Mesendoderm (in vitro differentiated cells): ENCODE results near the gene AKR1E2.
A peak's percentile ranks its signal among the peaks of the same experiment; 100 is the strongest.

Experiments used
- DNase-seq: peaks from one replicate; pipeline ENCODE4 v3.0.0; 2013
- H2AK5ac ChIP-seq: 2 replicates; pipeline ENCODE4 v1.6.1; 2013; ENCODE audit warnings: low read length, inconsistent platforms
- H2BK120ac ChIP-seq: 2 replicates; pipeline ENCODE4 v1.6.1; 2013; ENCODE audit warnings: low read depth, mild to moderate bottlenecking, low read length, moderate library complexity, mixed read lengths
- H2BK15ac ChIP-seq: replicated peaks from 2 replicates; pipeline ENCODE4 v1.6.1; 2013; ENCODE audit warnings: low read depth, mild to moderate bottlenecking, moderate library complexity
- H2BK5ac ChIP-seq: 2 replicates; pipeline ENCODE4 v1.6.1; 2013; ENCODE audit warnings: low read length, inconsistent platforms
- H3K18ac ChIP-seq: 2 replicates; pipeline ENCODE4 v1.6.1; 2013; ENCODE audit warnings: mild to moderate bottlenecking, low read length, mixed read lengths
- H3K23ac ChIP-seq: one replicate; pipeline ENCODE4 v1.6.1; 2013; ENCODE audit warnings: low read length
- H3K27ac ChIP-seq: 2 replicates; pipeline ENCODE4 v1.5.1; 2013; ENCODE audit warnings: low read depth, mild to moderate bottlenecking, inconsistent platforms, low read length, moderate library complexity
- H3K27me3 ChIP-seq: 2 replicates; pipeline ENCODE4 v1.6.1; 2013; ENCODE audit warnings: low read length, control low read depth, mild to moderate bottlenecking, inconsistent platforms; ENCODE audit not compliant: insufficient read depth, poor library complexity
- H3K36me3 ChIP-seq: 2 replicates; pipeline ENCODE4 v1.6.1; 2013; ENCODE audit warnings: low read length, inconsistent platforms; ENCODE audit not compliant: control insufficient read depth, insufficient read depth
- H3K4ac ChIP-seq: one replicate; pipeline ENCODE4 v1.6.1; 2013; ENCODE audit warnings: low read depth, mild to moderate bottlenecking, low read length, moderate library complexity
- H3K4me1 ChIP-seq: 2 replicates; pipeline ENCODE4 v1.6.1; 2013; ENCODE audit warnings: low read depth, low read length, inconsistent platforms; ENCODE audit not compliant: control insufficient read depth
- H3K4me2 ChIP-seq: 2 replicates; pipeline ENCODE4 v1.6.1; 2013; ENCODE audit warnings: low read length
- H3K4me3 ChIP-seq: 2 replicates; pipeline ENCODE4 v1.5.1; 2013; ENCODE audit warnings: mild to moderate bottlenecking, low read length
- H3K56ac ChIP-seq: one replicate; pipeline ENCODE4 v1.6.1; 2013; ENCODE audit warnings: low read length
- H3K79me1 ChIP-seq: 2 replicates; pipeline ENCODE4 v1.6.1; 2013; ENCODE audit warnings: low read length, inconsistent platforms
- H3K79me2 ChIP-seq: 2 replicates; pipeline ENCODE4 v1.6.1; 2013; ENCODE audit warnings: mild to moderate bottlenecking, low read length; ENCODE audit not compliant: control insufficient read depth, insufficient read depth
- H3K9ac ChIP-seq: 2 replicates; pipeline ENCODE4 v1.6.1; 2013; ENCODE audit warnings: low read length, inconsistent platforms
- H4K5ac ChIP-seq: one replicate; pipeline ENCODE4 v1.6.1; 2013; ENCODE audit warnings: low read length
- H4K8ac ChIP-seq: one replicate; pipeline ENCODE4 v1.6.1; 2013; ENCODE audit warnings: low read depth, mild to moderate bottlenecking, control low read depth, low read length, moderate library complexity
- WGBS: extraction: QIAGEN DNeasy Blood & Tissue Kit; methylation state at CpG from one replicate; pipeline ENCODE4 v1.1.7; 2013; ENCODE audit warnings: low lambda C conversion rate, missing lambda C conversion rate; ENCODE audit not compliant: insufficient coverage; ENCODE audit errors: extremely low coverage; 5-methylcytosine and 5-hydroxymethylcytosine counted together

AKR1E2 gene

DNA sequence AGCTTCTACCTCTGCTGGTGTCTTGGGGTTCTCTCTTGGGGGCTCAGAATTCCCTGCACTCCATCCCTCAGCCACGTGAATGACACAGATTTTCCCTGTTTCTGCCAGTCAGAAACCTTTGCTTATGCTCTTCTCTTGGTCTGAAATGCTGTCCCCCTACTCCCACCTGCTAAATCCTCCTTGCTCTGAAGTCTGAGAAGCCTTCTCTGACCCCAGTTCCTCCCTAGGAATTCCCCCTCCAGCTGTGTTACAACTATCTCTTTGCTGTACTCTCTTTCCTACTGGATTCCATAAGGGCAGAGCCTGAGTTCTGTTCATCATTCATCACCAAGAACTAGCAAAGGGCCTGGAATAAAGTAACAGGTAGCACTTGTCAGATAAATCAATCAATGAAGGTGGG lies 33.6 kb upstream of the AKR1E2 start:
- H3K4ac ChIP-seq: no peak overlapping the region
- H3K23ac ChIP-seq: no peak overlapping the region
- no peak overlapping the region for H4K5ac ChIP-seq
- no peak overlapping the region for H2BK5ac ChIP-seq
- no peak overlapping the region for H2BK15ac ChIP-seq
- H3K18ac ChIP-seq: no peak overlapping the region
- H3K4me3 ChIP-seq: no peak overlapping the region
- no peak overlapping the region for H2AK5ac ChIP-seq
- WGBS: no CpG with 5 or more reads among the region's 1 CpG
- no peak overlapping the region for H3K56ac ChIP-seq
- H3K36me3 ChIP-seq: no peaks in the 10 kb centered on the region
- no peak for DNase-seq
- no peak overlapping the region for H3K4me2 ChIP-seq
- H3K27me3 ChIP-seq: no peaks in the 10 kb centered on the region
- H3K27ac ChIP-seq: no peak overlapping the region
- no peak overlapping the region for H3K9ac ChIP-seq
- H3K79me2 ChIP-seq: no peaks in the 10 kb centered on the region
- H3K4me1 ChIP-seq: no peaks in the 10 kb centered on the region
- H3K79me1 ChIP-seq: no peaks in the 10 kb centered on the region
- no peak overlapping the region for H2BK120ac ChIP-seq
- H4K8ac ChIP-seq: no peak overlapping the region

DNA sequence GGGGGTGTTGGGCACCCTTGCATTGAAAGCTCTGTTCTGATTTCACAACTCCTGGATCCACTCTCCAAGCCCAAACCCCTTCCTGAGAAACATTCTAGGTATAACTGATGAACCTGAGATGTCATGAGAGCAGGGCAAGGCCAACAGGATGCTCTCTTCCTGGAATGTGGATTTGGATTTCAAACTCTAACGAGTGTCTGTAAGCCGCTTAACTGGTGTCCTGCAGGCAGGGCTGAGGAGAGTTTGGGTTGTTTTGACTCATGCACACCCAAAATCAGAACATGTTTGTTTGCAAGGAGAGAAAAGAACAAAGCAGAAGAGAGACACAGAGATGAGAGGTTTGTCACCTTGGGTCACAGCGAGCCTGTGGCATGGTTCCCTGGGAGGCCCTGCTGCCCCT lies 24.6 kb upstream of the AKR1E2 start:
- peak; percentile 44 for DNase-seq
- no peaks in the 10 kb centered on the region for H3K79me2 ChIP-seq
- H3K79me1 ChIP-seq: no peaks in the 10 kb centered on the region
- no CpG with 5 or more reads among the region's 3 CpGs for WGBS
- H3K36me3 ChIP-seq: no peaks in the 10 kb centered on the region
- H3K27ac ChIP-seq: no peak overlapping the region
- H3K4me3 ChIP-seq: no peak overlapping the region
- no peaks in the 10 kb centered on the region for H3K27me3 ChIP-seq
- H3K23ac ChIP-seq: no peak overlapping the region
- H3K56ac ChIP-seq: no peak overlapping the region
- H2BK15ac ChIP-seq: no peak overlapping the region
- no peak overlapping the region for H3K9ac ChIP-seq
- no peak overlapping the region for H2BK5ac ChIP-seq
- H3K18ac ChIP-seq: no peak overlapping the region
- no peaks in the 10 kb centered on the region for H3K4me1 ChIP-seq
- H4K5ac ChIP-seq: no peak overlapping the region
- no peak overlapping the region for H3K4ac ChIP-seq
- H2BK120ac ChIP-seq: no peak overlapping the region
- H3K4me2 ChIP-seq: no peak overlapping the region
- H4K8ac ChIP-seq: no peak overlapping the region
- no peak overlapping the region for H2AK5ac ChIP-seq

DNA sequence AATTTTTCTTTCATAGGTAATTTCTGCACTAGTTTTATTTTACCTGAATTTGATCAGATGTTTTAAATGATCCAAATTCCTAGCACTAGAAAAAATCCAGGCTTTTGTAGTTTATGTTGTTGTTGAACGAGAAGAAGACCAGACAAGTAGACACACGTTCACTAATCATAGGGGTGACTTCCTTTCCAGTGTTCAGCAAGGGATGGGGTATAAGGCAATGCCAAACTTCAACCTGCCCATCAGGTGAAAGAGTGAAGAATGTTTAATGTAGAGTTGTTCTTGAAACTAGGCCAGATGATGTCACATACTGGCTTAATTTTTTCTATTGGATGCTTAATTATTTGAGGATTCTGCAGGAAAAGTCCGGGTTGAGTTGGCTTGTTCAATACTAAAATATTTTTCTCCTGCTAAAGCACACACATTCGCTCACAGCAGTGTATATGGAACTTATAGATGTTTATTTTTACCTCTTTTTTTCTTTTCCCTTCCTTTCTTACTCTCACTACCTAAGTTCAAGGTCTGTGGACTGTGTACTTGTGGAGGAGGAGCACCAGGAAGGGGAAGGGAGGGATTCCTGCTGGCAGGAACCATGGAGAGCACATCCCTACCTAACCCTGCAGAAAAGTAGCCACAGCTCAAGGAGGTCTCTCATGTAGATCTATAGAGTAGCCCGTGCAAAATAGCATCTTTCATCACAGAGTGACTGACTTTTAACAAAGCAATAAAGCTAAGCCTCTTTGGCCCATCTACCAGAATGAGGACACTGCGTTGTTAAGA lies 23.1 kb upstream of the AKR1E2 start:
- no peak overlapping the region for H3K4me3 ChIP-seq
- no peak overlapping the region for H2BK5ac ChIP-seq
- no peak overlapping the region for H3K4me2 ChIP-seq
- H3K56ac ChIP-seq: no peak overlapping the region
- no peak overlapping the region for H3K4ac ChIP-seq
- H3K9ac ChIP-seq: no peak overlapping the region
- no CpG with 5 or more reads among the region's 6 CpGs for WGBS
- H3K36me3 ChIP-seq: no peaks in the 10 kb centered on the region
- H2AK5ac ChIP-seq: no peak overlapping the region
- no peaks in the 10 kb centered on the region for H3K4me1 ChIP-seq
- no peak overlapping the region for H3K27ac ChIP-seq
- no peak for DNase-seq
- H3K18ac ChIP-seq: no peak overlapping the region
- H2BK120ac ChIP-seq: no peak overlapping the region
- H3K79me1 ChIP-seq: no peaks in the 10 kb centered on the region
- H3K23ac ChIP-seq: no peak overlapping the region
- no peaks in the 10 kb centered on the region for H3K79me2 ChIP-seq
- no peak overlapping the region for H4K5ac ChIP-seq
- no peaks in the 10 kb centered on the region for H3K27me3 ChIP-seq
- no peak overlapping the region for H2BK15ac ChIP-seq
- no peak overlapping the region for H4K8ac ChIP-seq

DNA sequence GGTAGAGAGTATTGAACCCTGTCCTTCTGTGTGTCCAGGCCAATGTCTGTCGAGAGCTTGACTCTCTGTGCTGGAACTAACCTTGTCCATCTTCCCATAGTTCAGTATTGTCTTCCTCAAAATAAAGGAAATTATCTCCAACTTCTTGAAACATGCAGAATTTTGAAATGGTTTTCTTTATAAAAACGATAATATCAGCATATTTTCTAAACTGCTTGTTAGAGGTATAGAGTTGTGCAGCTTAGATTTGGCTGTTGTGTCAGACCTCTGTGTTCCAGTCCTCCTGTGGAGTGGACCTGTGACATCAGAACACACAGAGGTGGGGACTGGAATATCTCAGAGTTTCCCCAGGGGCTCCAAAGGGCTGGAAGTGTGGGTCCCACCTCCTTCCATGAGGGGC lies 22.2 kb upstream of the AKR1E2 start:
- Histone ChIP-seq H3K79me2 (no peaks in the 10 kb centered on the region), H3K27ac (no peak overlapping the region), H4K8ac (no peak overlapping the region), H3K4me2 (no peak overlapping the region), H2BK15ac (no peak overlapping the region), H3K79me1 (no peaks in the 10 kb centered on the region), H3K4me1 (no peaks in the 10 kb centered on the region), H2BK5ac (no peak overlapping the region), H3K4me3 (no peak overlapping the region), H3K18ac (no peak overlapping the region), H2AK5ac (no peak overlapping the region), H3K23ac (no peak overlapping the region), H3K56ac (no peak overlapping the region), H4K5ac (no peak overlapping the region), H2BK120ac (no peak overlapping the region), H3K4ac (no peak overlapping the region), H3K27me3 (no peaks in the 10 kb centered on the region), H3K9ac (no peak overlapping the region), H3K36me3 (no peaks in the 10 kb centered on the region)
- WGBS: no CpG with 5 or more reads among the region's 2 CpGs
- no peak for DNase-seq

DNA sequence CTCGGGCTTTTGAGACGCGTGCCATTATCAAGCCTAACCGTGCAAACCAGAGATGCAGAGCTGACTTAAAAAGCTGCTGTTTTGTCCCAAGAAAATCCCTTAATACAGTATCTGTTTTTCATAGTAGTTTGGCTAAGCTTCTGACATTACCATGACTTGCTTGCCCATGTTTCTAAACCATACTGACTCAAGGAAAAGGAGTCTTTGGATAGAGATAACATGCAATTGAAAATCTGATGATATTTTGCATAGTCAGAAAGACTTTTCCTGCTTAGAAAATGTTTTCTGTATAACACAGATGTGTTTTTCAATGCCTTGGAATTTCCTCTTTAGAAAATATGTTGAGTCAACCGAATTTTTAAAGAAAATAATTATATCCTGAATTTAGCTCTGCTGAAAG lies 21.5 kb upstream of the AKR1E2 start:
- no peaks in the 10 kb centered on the region for H3K27me3 ChIP-seq
- H2BK15ac ChIP-seq: no peak overlapping the region
- no peak overlapping the region for H3K27ac ChIP-seq
- H4K8ac ChIP-seq: no peak overlapping the region
- no peaks in the 10 kb centered on the region for H3K36me3 ChIP-seq
- no peak overlapping the region for H4K5ac ChIP-seq
- no peak overlapping the region for H3K4ac ChIP-seq
- H3K18ac ChIP-seq: no peak overlapping the region
- DNase-seq: no peak
- H2BK120ac ChIP-seq: no peak overlapping the region
- H3K4me2 ChIP-seq: no peak overlapping the region
- H2AK5ac ChIP-seq: no peak overlapping the region
- WGBS: no CpG with 5 or more reads among the region's 5 CpGs
- no peak overlapping the region for H3K23ac ChIP-seq
- no peaks in the 10 kb centered on the region for H3K4me1 ChIP-seq
- H3K79me2 ChIP-seq: no peaks in the 10 kb centered on the region
- no peak overlapping the region for H3K56ac ChIP-seq
- no peak overlapping the region for H2BK5ac ChIP-seq
- no peak overlapping the region for H3K4me3 ChIP-seq
- no peak overlapping the region for H3K9ac ChIP-seq
- no peaks in the 10 kb centered on the region for H3K79me1 ChIP-seq

DNA sequence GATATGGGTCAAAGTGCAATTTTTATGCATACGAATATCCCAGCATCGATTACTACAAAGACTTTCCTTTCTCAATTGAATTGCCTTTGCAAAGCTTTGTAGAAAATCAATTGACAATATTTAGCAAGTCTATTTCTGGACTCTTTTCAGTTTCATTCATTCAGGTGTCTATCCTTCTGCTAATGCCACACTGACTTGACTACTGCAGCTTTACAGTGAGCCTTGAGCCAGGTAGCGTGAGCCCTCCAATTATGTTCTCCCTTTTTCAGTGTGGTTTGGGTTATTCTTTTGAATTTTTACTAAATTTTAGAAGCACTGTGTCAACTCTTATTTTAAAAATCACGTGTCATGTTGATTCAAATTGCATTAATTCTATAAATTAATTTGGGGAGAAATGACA lies 19.5 kb upstream of the AKR1E2 start:
- Histone ChIP-seq H3K4me1 (no peaks in the 10 kb centered on the region), H3K4me3 (no peak overlapping the region), H3K27ac (no peak overlapping the region), H3K23ac (no peak overlapping the region), H2AK5ac (no peak overlapping the region), H3K27me3 (no peaks in the 10 kb centered on the region), H3K18ac (no peak overlapping the region), H4K8ac (no peak overlapping the region), H3K56ac (no peak overlapping the region), H2BK5ac (no peak overlapping the region), H2BK15ac (no peak overlapping the region), H2BK120ac (no peak overlapping the region), H4K5ac (no peak overlapping the region), H3K4me2 (no peak overlapping the region), H3K79me2 (no peaks in the 10 kb centered on the region), H3K4ac (no peak overlapping the region), H3K9ac (no peak overlapping the region), H3K79me1 (no peaks in the 10 kb centered on the region), H3K36me3 (no peaks in the 10 kb centered on the region)
- no peak for DNase-seq
- no CpG with 5 or more reads among the region's 4 CpGs for WGBS
